NK-92 (cell line): ENCODE measurements around the gene AOPEP.

Experiments used
- DNase-seq: peaks from one replicate; lab custom pipeline; 2025; ENCODE audit not compliant: unreplicated experiment; lab: John Stamatoyannopoulos, UW

AOPEP gene

DNA sequence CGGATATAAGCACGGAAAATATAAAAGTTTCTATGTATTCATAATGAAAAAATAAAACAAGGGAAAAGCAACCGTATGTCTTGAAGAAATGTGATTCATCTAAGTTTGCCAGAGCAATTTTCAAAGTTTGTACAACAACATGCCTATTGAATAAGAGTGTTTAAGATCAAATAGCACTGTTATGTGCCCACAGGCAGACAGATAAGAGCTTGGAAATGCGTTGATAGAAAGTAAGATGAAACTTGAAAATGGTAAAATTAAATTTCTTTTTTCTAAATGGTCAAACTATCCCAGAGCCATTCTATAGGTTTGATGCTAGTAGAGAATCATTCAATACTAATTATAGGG is 401.7 kb downstream of the AOPEP start:
- DNase-seq = no peak

DNA sequence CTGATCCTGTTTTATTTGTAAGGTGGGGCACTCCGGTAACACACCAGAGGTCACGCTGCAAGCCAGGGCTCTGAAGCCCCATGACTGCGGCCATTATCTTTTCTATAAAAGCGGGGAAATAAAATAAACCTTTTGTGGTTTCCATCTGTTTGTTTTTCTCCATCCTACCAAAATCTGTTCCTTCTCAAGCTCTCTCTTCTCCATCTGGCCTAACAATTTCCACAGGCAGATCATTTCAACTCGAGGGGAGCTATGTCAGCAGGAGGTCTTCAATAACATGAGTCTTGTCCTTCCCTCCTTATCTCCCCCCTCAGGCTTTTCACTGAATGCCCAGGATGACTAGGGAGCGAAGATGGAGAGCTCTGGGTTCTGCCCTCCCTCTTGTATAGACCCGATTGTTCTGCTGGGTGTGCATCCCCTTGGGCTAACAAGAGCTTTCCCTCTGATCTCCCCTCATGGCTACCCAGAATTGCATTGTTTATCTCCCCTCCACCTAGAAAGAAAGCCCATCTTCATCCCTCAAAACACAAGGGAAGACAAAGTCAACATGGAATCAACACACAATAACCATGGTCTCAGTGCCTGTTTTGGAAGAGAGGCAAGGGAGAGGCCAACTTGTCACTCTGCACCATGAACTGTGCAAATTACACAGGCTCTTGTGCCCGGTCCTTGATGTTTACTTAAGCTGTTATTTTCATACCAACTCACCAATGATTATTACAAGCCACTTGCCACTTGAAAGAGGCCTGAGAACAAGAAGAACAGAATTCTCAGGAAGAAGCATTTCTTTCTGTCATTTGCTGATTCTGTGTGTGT is 403.2 kb downstream of the AOPEP start:
- DNase-seq = no peak

DNA sequence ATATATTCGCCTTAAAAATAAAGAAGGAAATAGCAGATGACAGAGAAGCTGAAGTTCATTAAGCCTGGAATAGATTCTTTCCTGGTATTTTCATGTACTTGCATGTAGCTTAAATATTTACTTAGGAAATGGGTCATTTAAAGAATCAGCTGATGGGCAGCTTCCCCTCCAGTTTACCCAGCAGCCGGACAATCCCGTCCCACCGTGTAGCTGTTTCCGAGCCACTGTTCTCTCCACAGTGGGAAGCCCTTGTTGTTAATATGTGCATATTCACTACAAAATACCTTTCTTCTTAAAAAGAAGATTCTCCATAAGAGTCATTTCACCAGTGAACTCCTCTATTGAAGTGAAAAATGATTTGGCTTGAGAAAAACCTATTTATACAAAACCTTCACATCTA is 404.0 kb downstream of the AOPEP start:
- DNase-seq = no peak

DNA sequence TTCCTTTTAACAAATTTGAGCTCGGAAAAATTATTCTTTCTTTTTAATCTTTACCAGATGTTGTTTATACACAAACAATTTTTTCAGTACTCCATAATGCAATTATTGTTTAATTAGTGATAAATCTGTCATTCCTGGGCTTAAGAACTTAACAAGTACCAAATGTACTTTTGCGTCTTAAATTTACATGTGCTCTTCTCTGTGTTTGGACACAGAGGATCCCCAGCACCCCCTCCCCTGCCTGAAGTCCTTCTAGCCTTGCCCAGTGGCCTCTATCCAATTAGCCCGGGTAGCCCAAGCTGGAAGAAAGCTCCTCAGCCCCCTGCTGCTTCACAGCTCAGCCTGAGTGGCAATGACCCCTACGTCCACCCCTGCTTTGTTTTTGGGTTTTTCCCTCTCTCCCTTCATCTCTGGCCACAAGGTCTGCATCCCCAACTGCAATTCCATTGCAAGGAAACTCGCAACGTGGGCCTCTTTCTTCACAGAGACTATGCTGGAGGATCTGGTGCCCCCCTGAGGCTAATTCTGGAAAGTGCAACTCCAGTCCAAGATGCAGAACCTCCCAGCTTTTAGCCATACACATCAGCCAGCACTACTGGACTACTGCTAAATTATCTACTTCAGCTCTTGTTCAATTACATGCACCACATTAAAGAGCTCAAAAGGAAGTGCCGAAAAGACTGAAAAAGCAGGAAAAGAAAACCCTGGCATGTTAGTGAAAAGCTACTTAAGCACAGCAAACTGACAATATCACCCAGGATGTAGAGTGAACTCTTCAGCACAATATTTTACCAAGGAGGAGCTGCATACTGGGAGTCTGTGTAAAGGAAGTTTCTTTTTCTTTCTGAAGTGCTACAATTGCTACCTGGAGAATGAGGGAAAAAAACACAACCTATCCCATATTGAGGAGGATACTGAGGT is 404.8 kb downstream of the AOPEP start:
- DNase-seq = no peak

DNA sequence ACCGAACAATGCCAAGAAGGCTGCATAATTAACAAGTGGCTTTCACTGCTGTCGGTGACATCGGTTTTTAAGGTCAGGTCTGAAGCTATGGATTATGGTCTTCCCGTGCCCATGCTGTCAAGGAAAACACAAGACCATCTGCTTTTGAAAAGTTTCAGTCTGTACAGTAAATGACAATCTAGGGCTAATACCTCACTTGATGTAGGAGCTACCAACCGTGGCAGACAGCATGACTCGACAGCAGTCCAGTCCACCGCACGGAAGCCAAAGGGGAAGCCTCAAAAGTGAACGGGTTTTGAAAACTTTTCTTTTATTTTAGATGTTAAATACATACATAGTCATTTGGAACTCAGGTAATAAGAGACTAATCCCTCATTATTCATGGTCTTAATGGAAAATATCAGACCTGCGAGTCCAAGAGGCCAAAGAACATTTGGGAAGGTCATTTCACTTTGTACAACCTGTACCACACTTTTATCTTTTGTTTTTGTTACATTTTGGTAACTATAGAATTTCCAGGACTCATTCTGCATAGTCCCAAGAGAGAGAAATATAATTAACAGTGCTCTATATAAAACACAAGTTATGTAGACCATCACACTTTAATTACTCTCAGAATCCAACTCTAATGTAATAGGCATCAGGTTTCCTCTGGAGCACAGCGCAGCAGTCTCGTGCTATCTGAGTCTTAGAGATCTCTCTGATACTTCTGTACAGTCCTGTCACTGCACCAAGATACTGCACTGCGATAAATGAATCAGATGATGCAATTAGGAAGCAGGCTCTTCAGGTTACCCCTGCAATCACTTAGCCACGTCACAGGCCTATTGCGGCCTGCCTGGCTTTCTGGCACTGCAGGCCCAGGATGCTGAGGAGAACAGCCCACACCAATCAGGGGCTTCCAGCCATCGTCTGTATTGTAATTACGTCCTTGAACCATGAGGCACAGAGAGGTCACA is 406.1 kb downstream of the AOPEP start:
- no peak for DNase-seq

DNA sequence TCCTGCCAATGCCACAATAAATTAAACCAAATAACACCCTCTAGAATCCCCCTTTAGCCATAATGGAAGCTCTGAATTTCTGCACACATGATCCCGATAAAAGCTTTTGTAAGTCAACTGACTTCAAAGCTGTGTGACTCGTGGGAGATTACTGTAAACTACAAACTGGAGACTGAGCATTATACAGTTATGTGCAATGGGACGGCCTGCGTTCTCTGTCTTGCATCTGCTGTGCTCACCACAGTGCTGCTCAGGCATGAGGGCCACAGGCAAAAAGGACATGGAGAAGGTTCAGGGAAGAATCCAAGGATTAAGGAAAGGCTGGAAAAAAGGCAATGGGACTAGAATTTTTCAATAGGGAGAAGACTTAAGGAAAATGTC is 406.8 kb downstream of the AOPEP start:
- DNase-seq = no peak

DNA sequence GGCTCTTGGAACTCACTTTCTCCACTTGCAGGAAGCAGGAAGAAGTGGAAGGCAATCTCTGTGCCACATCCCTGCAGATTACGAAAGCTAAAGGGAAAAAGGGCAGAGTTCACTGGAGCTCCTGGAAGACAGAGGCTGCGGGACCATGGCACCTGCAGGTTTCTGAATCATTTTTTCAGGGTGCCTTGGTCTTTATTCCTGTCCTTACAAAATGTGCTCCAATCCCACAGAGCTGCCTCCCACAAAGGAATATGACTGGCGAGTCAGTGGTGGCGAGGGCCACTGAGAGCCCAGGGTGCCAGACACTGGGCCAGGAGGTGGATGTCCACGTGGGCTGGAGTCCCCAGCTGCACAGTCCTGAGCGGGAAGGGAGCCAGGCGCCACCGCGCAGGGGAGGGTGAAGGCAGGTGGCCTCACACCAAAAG is 408.0 kb downstream of the AOPEP start:
- DNase-seq = no peak

DNA sequence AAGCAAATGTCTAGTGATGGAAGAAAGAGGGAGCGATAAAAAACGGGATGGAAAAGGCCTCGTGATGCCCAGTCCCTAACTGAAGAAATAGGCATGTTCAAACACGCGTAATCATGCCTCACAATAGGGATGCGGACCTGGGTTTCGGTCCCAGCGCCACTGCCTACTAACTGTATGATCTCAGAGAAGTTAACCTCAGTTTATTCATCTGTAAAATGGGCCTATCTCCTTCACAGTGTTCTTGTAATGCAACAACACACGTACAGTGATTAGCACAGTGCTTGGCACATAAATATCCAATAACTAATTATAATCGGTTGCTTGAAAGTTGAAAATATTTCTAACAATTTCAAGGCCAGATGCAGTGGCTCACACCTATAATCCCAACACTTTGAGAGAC is 409.3 kb downstream of the AOPEP start:
- no peak for DNase-seq
